ENCODE measurements around the gene IRF1.

IRF1 gene

DNA sequence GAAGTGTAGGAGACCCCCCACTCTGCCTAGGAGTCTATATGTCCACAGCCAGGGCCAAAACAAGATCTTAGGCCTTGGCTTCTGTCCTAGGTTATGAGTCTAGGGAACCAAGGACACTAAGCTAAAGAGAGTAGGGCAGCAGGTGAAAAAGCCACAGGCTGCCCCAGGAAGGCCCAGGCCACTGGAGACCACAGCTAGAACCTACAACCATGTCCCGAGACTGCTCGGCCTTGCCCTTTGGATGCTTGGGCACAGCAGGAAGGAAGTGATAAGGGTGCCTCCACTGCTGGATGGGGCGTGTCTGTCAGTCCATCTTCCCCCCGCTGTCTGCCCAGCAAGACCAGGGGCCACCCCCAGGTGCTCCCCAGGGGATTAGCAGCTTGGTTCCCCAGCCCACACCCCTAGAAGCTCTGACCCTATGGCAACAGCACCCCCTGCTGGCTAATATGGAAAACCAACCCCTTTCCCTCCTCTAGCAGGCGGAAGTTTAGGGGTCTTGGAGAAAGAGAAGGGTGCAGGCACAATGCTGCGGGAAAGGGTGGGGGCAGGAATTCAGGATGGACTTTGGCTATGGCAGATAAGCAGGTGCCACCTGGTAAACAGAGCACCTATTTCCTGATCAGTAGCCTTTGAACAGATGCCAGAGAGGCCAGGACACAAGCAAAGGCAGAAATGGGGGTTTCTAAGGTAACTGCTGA lies 10.5 kb upstream of the IRF1 start:
- no peak for DNase-seq (ENCODE audit: low read depth in 2 of 2)

- DNase-seq (ENCODE audit: low read depth in 2 of 2): no peak
Measured at GRCh38 chr5:132500244-132500930, 9.8 kb upstream of the IRF1 start.

DNA sequence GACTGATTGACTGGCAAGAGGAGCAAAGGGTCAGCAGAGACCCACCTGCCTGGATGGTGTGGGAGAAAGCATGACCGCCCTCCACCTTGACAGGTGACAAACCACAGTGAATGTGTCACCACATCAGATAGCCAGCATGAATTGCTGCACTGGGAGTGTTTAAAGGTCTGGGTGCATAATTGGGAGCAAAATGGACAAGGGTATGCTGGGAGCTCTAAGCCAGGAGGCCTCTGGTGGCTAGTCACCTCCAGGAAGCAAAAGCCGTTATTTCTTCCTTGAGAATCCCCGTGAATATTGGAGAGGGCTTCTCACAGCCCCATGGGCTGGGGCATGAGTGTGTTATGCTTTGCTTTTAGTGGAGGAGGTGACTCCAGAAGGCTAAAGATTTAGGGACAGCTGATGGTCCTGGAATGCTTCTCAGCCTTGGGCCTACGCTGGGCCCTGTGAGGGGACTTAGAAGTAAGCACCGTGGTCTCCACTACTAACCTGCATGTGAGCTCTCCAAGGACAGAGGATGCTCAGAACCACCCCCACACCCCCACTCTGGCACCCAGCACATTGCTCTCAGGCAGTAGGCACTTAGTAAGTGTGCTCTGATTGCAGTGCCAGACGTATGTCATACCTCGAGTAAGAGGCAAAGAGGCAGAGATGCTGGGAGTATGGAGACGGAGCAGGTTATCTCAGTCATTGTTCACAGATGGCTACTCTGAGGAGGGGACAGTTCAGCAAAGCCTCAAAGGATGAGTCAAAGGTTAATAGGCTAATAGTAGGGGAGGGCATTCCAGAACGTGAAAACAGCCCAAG lies 9.1 kb upstream of the IRF1 start:
- DNase-seq (ENCODE audit: low read depth in 2 of 2): no peak

GRCh38 chr5:132498686-132499271 lies 8.2 kb upstream of the IRF1 start:
- DNase-seq (ENCODE audit: low read depth in 2 of 2): no peak

GRCh38 chr5:132498152-132498551 lies 7.6 kb upstream of the IRF1 start:
- no peak for DNase-seq (ENCODE audit: low read depth in 2 of 2)

DNA sequence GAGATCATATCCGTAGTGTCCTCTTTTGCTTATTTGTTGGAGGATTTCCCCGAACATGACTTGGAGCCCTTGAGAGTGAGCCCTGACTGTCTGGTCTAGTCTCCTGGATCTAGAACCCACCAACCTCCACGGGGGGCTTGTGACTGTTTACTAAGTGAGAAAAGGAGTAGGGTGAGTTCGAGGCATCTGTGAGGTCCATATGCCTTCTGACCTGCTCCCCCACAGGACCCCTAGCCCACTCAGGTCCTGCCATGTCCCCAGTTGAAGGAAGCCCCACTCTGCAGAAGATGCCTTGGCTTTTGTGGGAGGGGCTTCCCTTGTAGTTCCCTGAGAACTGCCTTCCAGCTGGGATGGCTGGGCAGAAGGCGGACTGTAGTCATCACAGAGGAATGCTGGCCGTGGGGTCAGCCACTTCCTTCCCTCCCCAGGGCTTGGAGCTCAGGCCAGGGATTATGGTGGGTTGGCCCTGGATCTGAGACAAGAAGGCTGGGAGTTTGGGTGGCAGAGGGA lies 7.0 kb upstream of the IRF1 start:
- DNase-seq (ENCODE audit: low read depth in 2 of 2): no peak

- DNase-seq (ENCODE audit: low read depth in 2 of 2): peak in 1 of 2 donors; percentile 60
Measured at GRCh38 chr5:132496631-132497487, 6.3 kb upstream of the IRF1 start.

DNA sequence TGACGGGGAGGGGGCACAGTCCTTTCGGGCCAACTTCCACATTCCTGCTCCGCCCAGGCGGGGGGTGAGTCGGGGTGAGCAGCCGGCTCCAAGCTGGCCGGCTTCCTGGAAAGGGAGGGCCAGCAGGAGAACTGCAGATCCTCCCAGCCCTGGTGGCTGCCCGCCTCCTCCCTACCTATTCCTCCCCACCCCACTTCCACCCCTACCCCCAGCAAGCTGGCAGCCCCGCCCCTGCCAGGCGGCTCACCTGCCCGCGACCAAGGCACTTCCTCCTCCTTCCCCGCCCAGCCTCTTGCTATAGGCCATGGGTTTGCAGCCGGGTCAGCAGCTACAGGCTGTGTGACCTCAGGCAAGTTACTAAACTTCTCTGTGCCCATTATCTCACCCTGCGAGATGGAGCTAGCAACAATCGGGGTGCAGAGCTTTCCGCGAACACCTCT lies 5.6 kb upstream of the IRF1 start:
- DNase-seq (ENCODE audit: low read depth in 2 of 2): peak; percentile 78 to 90

- peak; percentile 77 to 86 for DNase-seq (ENCODE audit: low read depth in 2 of 2)
Measured at GRCh38 chr5:132495667-132496190, 5.2 kb upstream of the IRF1 start.

- no peak for DNase-seq (ENCODE audit: low read depth in 2 of 2)
Measured at GRCh38 chr5:132493821-132494220, 3.2 kb upstream of the IRF1 start.

GRCh38 chr5:132493241-132493640 lies 2.7 kb upstream of the IRF1 start:
- no peak for DNase-seq (ENCODE audit: low read depth in 2 of 2)

DNA sequence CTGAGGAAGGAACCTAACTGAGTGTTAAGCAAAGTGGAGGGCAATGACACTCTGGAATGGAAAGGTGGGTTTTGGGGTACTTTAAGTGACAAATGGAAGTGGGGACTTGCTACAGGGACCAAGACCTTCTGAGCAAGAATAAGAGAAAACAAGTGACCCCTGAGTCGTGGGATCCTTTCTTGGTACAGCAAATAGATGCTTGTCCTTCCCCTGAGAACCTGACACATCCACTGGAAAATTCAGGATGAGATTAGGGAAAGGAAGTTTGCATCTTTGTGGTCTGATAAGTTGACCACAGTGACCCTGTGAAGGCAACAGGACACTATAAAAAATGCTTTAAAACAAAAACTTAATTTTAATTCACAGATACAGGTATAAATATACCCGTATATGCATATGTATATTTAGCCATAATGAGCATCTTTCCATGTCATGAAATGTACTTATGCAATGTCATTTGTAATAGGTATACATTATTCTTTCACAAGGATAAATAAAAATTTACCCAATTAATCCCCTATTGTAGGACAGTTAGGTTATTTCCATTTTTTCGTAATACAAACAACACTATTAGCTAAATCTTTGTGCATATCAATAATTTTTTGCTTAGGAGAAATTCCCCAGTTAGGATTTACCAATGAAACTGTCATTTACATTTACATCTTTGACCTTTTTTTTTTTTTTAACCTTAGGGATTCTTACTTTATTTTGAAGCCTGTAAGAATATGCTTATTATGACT lies 2.0 kb upstream of the IRF1 start:
- no peak for DNase-seq (ENCODE audit: low read depth in 2 of 2)

- DNase-seq (ENCODE audit: low read depth in 2 of 2): no peak
Measured at GRCh38 chr5:132491368-132492364, 1.1 kb upstream of the IRF1 start.

- DNase-seq (ENCODE audit: low read depth in 2 of 2): no peak
Measured at GRCh38 chr5:132489871-132490483, 596 bp downstream of the IRF1 start.

GRCh38 chr5:132489051-132489770 lies 1.4 kb downstream of the IRF1 start:
- DNase-seq (ENCODE audit: low read depth in 2 of 2): no peak

DNA sequence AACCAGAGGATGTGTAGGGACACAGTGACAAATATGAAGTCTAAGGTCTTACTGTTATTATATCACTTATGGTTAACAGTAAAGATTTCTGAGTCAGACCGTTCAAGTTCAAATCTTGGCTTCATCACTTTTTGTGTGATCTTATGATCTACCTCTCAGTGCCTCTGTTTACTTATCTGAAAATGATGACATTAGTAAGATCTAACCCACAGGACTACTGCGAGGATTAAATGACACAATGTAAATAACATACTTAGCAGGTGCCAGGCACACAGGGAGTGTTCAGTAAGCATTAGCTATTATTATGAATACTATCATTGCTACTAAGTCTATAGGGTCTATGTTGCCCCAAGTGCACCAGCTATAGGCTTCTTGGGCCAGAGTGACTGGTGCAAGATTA lies 2.0 kb downstream of the IRF1 start:
- no peak for DNase-seq (ENCODE audit: low read depth in 2 of 2)

DNA sequence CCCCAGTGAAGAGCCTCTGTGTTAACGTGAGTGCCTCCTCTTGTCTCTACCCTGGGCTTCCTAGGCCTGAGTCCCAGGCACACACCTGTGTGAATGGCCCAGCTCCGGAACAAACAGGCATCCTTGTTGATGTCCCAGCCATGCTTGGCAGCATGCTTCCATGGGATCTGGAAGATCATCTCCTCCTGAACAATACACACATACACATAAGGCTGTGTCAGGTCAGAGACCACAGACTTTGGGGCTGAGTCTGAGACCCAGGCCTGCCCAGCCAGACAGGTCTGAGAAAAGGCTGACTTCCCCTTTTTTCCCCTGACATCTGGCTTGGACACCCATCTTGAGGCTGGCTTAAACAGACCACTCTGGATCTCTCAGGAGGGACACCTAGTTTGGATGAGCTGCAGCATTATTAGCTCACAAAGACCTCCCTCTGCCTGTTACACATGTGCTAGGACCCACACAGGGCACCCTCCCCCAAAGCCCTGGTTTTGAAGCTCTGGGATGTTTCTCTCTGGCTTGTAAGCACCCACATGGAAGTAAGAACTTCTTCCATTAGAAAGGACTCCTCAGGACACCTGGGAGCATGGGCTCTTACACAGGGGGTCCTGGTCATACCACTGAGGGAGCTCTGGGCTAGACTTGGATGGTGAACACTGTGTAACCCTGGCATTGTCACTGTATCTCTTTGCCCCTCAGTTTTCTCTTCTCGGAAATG lies 2.6 kb downstream of the IRF1 start:
- DNase-seq (ENCODE audit: low read depth in 2 of 2): no peak
